ENCODE measurements around the gene ITSN2.

DNA sequence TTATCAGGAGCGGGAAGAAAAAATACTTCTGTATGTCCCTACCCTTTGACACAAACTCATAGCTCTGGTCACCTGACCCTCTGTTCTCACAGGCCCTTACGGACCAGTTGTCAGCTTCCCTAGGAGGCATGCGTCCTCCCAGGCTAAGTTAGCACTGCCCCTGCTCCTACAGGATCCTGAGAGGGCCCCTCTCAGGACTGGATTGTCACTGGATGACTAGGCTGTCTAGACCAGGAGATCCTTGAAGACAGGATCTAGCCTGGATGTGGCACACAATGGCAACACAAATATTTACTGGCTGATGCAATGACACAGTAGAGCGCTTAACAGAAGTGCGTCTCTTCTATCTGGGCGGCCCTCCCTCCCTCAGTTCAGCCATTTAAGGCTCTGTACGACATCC, 177.8 kb downstream of the ITSN2 start:
- TF ChIP-seq POLR2A (IDR thresholded peaks at IDR 0.05; ENCODE audit: low read depth, low read length) (no peak), POLR2AphosphoS5 (IDR thresholded peaks at IDR 0.05; ENCODE audit: low read depth, low read length) (no peak), TAF1 (IDR thresholded peaks at IDR 0.05; ENCODE audit: low read depth, low read length) (no peak), SPI1 (IDR thresholded peaks at IDR 0.05; ENCODE audit: low read depth, low read length) (no peak), PAX5 (IDR thresholded peaks at IDR 0.05; ENCODE audit: insufficient read depth, low read length, severe bottlenecking) (no peak)
